Measurements from ENCODE around the gene ETFA.

DNA sequence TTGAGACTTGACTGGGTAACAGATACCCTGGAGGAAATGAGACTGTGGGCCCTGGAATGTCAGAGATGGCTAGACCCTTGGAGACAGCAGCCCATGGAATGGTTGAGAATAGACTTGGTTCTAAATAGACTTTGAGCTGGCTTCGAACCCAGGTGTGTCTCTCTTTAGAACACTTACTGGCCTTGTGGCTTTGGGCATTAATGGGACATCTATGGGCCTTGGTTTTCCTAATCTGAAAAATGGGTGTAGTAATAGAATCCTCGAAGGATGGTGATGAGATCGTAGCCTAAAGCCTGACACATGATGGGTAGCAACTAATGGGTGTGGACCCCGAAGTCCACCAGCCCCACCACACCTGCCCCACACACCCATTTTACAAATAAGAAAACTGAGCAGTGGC is 132.2 kb downstream of the ETFA start:
- TF ChIP-seq, protein P1, sequence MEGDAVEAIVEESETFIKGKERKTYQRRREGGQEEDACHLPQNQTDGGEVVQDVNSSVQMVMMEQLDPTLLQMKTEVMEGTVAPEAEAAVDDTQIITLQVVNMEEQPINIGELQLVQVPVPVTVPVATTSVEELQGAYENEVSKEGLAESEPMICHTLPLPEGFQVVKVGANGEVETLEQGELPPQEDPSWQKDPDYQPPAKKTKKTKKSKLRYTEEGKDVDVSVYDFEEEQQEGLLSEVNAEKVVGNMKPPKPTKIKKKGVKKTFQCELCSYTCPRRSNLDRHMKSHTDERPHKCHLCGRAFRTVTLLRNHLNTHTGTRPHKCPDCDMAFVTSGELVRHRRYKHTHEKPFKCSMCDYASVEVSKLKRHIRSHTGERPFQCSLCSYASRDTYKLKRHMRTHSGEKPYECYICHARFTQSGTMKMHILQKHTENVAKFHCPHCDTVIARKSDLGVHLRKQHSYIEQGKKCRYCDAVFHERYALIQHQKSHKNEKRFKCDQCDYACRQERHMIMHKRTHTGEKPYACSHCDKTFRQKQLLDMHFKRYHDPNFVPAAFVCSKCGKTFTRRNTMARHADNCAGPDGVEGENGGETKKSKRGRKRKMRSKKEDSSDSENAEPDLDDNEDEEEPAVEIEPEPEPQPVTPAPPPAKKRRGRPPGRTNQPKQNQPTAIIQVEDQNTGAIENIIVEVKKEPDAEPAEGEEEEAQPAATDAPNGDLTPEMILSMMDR (IDR thresholded peaks at IDR 0.05): no peak
- no peak for TF ChIP-seq SP1 (CRISPR knock-in tag; conservative IDR thresholded peaks at IDR 0.05)
- no peak for TF ChIP-seq ETV6 (CRISPR knock-in tag; IDR thresholded peaks at IDR 0.05)
- no peak for TF ChIP-seq ELF4 (CRISPR knock-in tag; IDR thresholded peaks at IDR 0.05; ENCODE audit: low read depth)
